Aorta (tissue), 5 donors: ENCODE measurements around the gene NPFFR1. TPM values are rescaled to one million over a fixed set of nuclear protein-coding genes. Genes with fewer than 3 reads are reported as not detected.

Experiments
- ATAC-seq: fragments of 200-7000 bp; cut with Tn5 transposase; one replicate; pipeline ENCODE4 v1.9.1; 2022; ENCODE audit warnings: moderate library complexity; ENCODE audit not compliant: low FRiP score
- DNase-seq, 2 donors: peaks; one replicate each; pipeline ENCODE4 v3.0.0-alpha.2; 2020
- H3K27ac ChIP-seq, 2 donors: one replicate each; pipeline ENCODE4 v1.5.1; 2013; ENCODE audit warnings: low read length in 2 of 2, mild to moderate bottlenecking in 2 of 2, moderate library complexity in 2 of 2, control low read depth in 1 of 2, inconsistent platforms in 1 of 2, low read depth in 1 of 2
- H3K27me3 ChIP-seq, 2 donors: one replicate each; pipeline ENCODE4 v1.6.1; 2013; ENCODE audit warnings: control low read depth in 1 of 2, low read length in 1 of 2, mild to moderate bottlenecking in 1 of 2, moderate library complexity in 1 of 2; ENCODE audit not compliant: insufficient read depth in 2 of 2, control insufficient read depth in 1 of 2
- H3K36me3 ChIP-seq, 2 donors: one replicate each; pipeline ENCODE4 v1.6.1; 2013; ENCODE audit warnings: control low read depth in 1 of 2, low read length in 1 of 2, mild to moderate bottlenecking in 1 of 2; ENCODE audit not compliant: insufficient read depth in 2 of 2, control insufficient read depth in 1 of 2
- H3K4me1 ChIP-seq, 2 donors: one replicate each; pipeline ENCODE4 v1.6.1; 2013; ENCODE audit warnings: low read length in 2 of 2, control low read depth in 1 of 2, mild to moderate bottlenecking in 1 of 2, moderate library complexity in 1 of 2; ENCODE audit not compliant: insufficient read depth in 2 of 2, control insufficient read depth in 1 of 2
- H3K4me3 ChIP-seq, 2 donors: one replicate each; pipeline ENCODE4 v1.5.1; 2013; ENCODE audit warnings: low read length in 2 of 2, control low read depth in 1 of 2, mild to moderate bottlenecking in 1 of 2
- H3K9me3 ChIP-seq: one replicate; pipeline ENCODE4 v1.6.1; 2013; ENCODE audit warnings: mild to moderate bottlenecking, low read length; ENCODE audit not compliant: control insufficient read depth
- WGBS, 2 donors: extraction: QIAGEN DNeasy Blood & Tissue Kit; methylation state at CpG; one replicate each; pipeline ENCODE4 v1.1.7; 2013; 5-methylcytosine and 5-hydroxymethylcytosine counted together
- intact Hi-C, 2 donors: fragments of 100-400 bp; cut with DNase I; formaldehyde crosslinking; loops; one replicate each; pipeline versions ENCODE4 v1.14.2 to v1.15.0; 2022
- polyA plus RNA-seq, 2 donors: library from polyadenylated mRNA; stranded (reverse); fragments of 200-250 nt; gene quantifications; one replicate each; pipeline ENCODE4 v1.2.3, GENCODE V29; 2013
- total RNA-seq, 2 donors: library from RNA; stranded (reverse); fragmentation: NEBNext Ultra II Directional; extraction: Animal tissue kit (Norgen Biotek cat#: 25700); gene quantifications; one replicate each; pipeline ENCODE4 v1.2.1, GENCODE V29; 2021
- donor health status: healthy with polysubstance abuse.
- donor health status: Bipolar disorder and iron deficiency.
- donor health status: DM: no; HTN: no; CAD: no.
- donor health status: DM: no; HTN: no; CAD: no.
- donor health status: DM: yes; HTN: yes; CAD: no.

The NPFFR1 gene
- total and polyA plus RNA-seq, 4 donors: under 0.01 to 0.06 (median 0.03) TPM; not detected in 1

GRCh38 chr10:70221030-70221429, 62.8 kb downstream of the NPFFR1 start:
- no peak for ATAC-seq
- Histone ChIP-seq H3K9me3 (no peaks in the 10 kb centered on the region), H3K36me3 (peaks cover 0 to 2% of the 10 kb centered on the region in 2 donors), H3K4me3 (no peak overlapping the region), H3K27me3 (no peaks in the 10 kb centered on the region), H3K27ac (no peak overlapping the region), H3K4me1 (no peaks in the 10 kb centered on the region)
- intact Hi-C loops: loop anchor here (1.0 kb wide), 1 partner anchor 143 kb away; no protein-coding TSS in a partner anchor
- DNase-seq: no peak
- WGBS, 2 donors: 15 to 21% methylated on average over 1 of the region's 1 CpG

GRCh38 chr10:70212879-70213278, 70.9 kb downstream of the NPFFR1 start:
- H3K9me3 ChIP-seq: no peaks in the 10 kb centered on the region
- H3K36me3 ChIP-seq: peaks cover 0 to 3% of the 10 kb centered on the region in 2 donors
- 97% methylated on average over 1 of the region's 1 CpG for WGBS, 2 donors
- no peaks in the 10 kb centered on the region for H3K27me3 ChIP-seq
- intact Hi-C loops: no loop called here
- ATAC-seq: no peak
- no peak overlapping the region for H3K4me3 ChIP-seq
- no peaks in the 10 kb centered on the region for H3K4me1 ChIP-seq
- no peak for DNase-seq
- no peak overlapping the region for H3K27ac ChIP-seq

DNA sequence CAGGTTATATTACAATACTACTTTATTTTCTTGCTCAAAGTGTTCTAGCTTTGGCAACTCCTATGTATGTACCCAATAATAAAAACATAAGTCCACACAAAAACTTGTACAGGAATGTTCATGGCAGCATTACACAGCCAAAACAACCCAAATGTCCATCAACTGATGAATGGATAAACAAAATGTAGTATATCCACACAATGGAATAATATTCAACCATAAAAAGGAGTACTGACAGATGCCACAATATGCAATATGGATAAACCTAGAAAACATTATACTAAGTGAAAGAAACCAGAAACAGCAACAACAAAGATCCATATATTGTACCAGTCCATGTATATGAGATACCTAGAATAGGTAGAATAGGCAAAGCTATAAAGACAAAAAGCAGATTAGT, 71.5 kb downstream of the NPFFR1 start:
- Histone ChIP-seq H3K4me3 (no peak overlapping the region), H3K36me3 (peaks cover 0 to 3% of the 10 kb centered on the region in 2 donors), H3K9me3 (no peaks in the 10 kb centered on the region), H3K27ac (no peak overlapping the region), H3K4me1 (no peaks in the 10 kb centered on the region), H3K27me3 (no peaks in the 10 kb centered on the region)
- ATAC-seq (no peak), DNase-seq (no peak)
- intact Hi-C loops: no loop called here

DNA sequence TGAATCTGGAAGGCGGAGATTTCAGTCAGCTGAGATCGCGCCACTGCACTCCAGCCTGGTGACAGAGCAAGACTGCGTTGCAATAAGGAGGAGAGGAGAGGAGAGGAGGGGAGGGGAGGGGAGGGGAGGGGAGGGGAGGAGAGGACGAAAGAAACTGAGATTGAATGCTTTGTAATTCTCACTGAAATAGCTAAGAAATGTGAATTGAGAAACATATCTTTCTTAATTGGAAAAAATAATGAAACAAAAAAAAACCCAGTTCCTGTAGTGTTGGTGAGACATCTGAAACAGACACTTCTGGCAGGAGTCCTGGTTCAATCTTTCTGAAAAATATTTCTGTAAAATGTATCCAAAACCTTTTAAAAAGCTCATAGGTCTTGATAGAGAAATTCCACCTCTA, 77.0 kb downstream of the NPFFR1 start:
- 94 to 95% methylated on average over 4 to 5 of the region's 5 CpGs for WGBS, 2 donors
- H3K4me1 ChIP-seq: no peaks in the 10 kb centered on the region
- H3K36me3 ChIP-seq: no peaks in the 10 kb centered on the region
- intact Hi-C loops: no loop called here
- H3K27ac ChIP-seq: no peak overlapping the region
- H3K4me3 ChIP-seq: no peak overlapping the region
- no peak for DNase-seq
- no peaks in the 10 kb centered on the region for H3K9me3 ChIP-seq
- ATAC-seq: no peak
- no peaks in the 10 kb centered on the region for H3K27me3 ChIP-seq

DNA sequence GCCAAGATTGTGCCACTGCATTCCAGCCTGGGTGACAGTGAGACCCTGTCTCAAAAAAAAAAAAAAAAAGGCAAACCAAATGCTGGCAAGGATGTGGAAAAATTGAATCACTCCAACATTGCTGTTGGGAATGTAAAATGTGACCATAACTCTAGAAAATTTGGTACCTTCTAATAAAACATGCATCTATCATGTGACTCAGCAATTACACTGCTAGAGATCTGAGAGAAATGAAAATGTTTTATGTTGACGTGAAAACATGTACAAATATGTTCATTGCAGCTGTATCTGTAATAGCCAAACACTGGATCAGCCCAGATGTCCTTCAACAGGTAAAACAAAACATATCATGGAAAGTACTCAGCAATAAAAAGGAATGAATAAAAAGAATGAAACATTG, 82.7 kb downstream of the NPFFR1 start:
- H3K27ac ChIP-seq: no peak overlapping the region
- H3K27me3 ChIP-seq: no peaks in the 10 kb centered on the region
- H3K9me3 ChIP-seq: no peaks in the 10 kb centered on the region
- H3K4me3 ChIP-seq: no peak overlapping the region
- WGBS, 2 donors: 94 to 95% methylated on average over 1 of the region's 1 CpG
- H3K4me1 ChIP-seq: no peaks in the 10 kb centered on the region
- ATAC-seq (no peak), DNase-seq (no peak)
- no peaks in the 10 kb centered on the region for H3K36me3 ChIP-seq
- intact Hi-C loops: no loop called here

- H3K36me3 ChIP-seq: no peaks in the 10 kb centered on the region
- ATAC-seq (no peak), DNase-seq (no peak)
- H3K27ac ChIP-seq: no peak overlapping the region
- no peak overlapping the region for H3K4me3 ChIP-seq
- no peaks in the 10 kb centered on the region for H3K4me1 ChIP-seq
- H3K9me3 ChIP-seq: no peaks in the 10 kb centered on the region
- intact Hi-C loops: no loop called here
- WGBS, 2 donors: 97 to 98% methylated on average over 5 of the region's 5 CpGs
- H3K27me3 ChIP-seq: no peaks in the 10 kb centered on the region
Observed at GRCh38 chr10:70198696-70199466, 84.9 kb downstream of the NPFFR1 start.

Other genes starting within 250 kb of the NPFFR1 start
- gene MACROH2A2, start 231.2 kb downstream of the NPFFR1 start, total RNA-seq: 1 to 10 TPM; 3.5 to 5.3 TPM
- gene MACROH2A2, start 231.2 kb downstream of the NPFFR1 start, polyA plus RNA-seq: 1 to 10 TPM; 2.1 to 4.6 TPM
- 10 to 100 TPM; 15.0 to 15.5 TPM for gene AIFM2, start 151.2 kb downstream of the NPFFR1 start, total RNA-seq
- gene AIFM2, start 151.2 kb downstream of the NPFFR1 start, polyA plus RNA-seq: 10 to 100 TPM; 12.1 to 12.6 TPM
- 10 to 100 TPM in 1 of 2 donors, 1 to 10 TPM in 1; 5.4 to 10.9 TPM for gene TYSND1, start 137.3 kb downstream of the NPFFR1 start, total RNA-seq
- 1 to 10 TPM; 2.1 to 9.8 TPM for gene TYSND1, start 137.3 kb downstream of the NPFFR1 start, polyA plus RNA-seq
- gene SAR1A, start 113.5 kb downstream of the NPFFR1 start, total RNA-seq: 100 to 1,000 TPM; 119 to 128 TPM
- 10 to 100 TPM; 59.2 to 61.0 TPM for gene SAR1A, start 113.5 kb downstream of the NPFFR1 start, polyA plus RNA-seq
- 10 to 100 TPM; 66.7 to 79.8 TPM for gene PPA1, start 50.6 kb downstream of the NPFFR1 start, total RNA-seq
- gene PPA1, start 50.6 kb downstream of the NPFFR1 start, polyA plus RNA-seq: 100 to 1,000 TPM; 100 to 222 TPM
- gene LRRC20, start 98.6 kb upstream of the NPFFR1 start, total RNA-seq: 1 to 10 TPM; 1.9 to 5.6 TPM
- 1 to 10 TPM; 3.8 to 4.0 TPM for gene LRRC20, start 98.6 kb upstream of the NPFFR1 start, polyA plus RNA-seq
- 10 to 100 TPM; 50.4 to 60.5 TPM for gene EIF4EBP2, start 120.1 kb upstream of the NPFFR1 start, total RNA-seq
- 10 to 100 TPM; 27.6 to 39.2 TPM for gene EIF4EBP2, start 120.1 kb upstream of the NPFFR1 start, polyA plus RNA-seq
- not detected for gene NODAL, start 157.7 kb upstream of the NPFFR1 start, total RNA-seq
- gene NODAL, start 157.7 kb upstream of the NPFFR1 start, polyA plus RNA-seq: under 1 TPM in 1 of 2 donors, not detected in 1; 0.13 TPM
- 10 to 100 TPM; 10.7 to 11.5 TPM for gene PALD1, start 194.8 kb upstream of the NPFFR1 start, total RNA-seq
- 1 to 10 TPM; 3.9 to 5.7 TPM for gene PALD1, start 194.8 kb upstream of the NPFFR1 start, polyA plus RNA-seq